GM18526 (cell line): Measurements from ENCODE around the gene DESI1.

ENCODE experiments used
- POLR2A ChIP-seq: IDR thresholded peaks from 3 replicates; pipeline ENCODE4 v1.6.1; 2011; ENCODE audit not compliant: insufficient read length; ENCODE audit errors: extremely low read depth

The DESI1 gene

GRCh38 chr22:41598081-41598480, 22.8 kb downstream of the DESI1 start:
- no peak for TF ChIP-seq POLR2A

- no peak for TF ChIP-seq POLR2A
Measured at GRCh38 chr22:41597635-41597953, 23.2 kb downstream of the DESI1 start.

- TF ChIP-seq POLR2A: no peak
Measured at GRCh38 chr22:41596776-41597634, 23.8 kb downstream of the DESI1 start.

GRCh38 chr22:41595703-41596102, 25.1 kb downstream of the DESI1 start:
- no peak for TF ChIP-seq POLR2A

- TF ChIP-seq POLR2A: peak; percentile 77
Measured at GRCh38 chr22:41589391-41590241, 31.2 kb downstream of the DESI1 start, which contains the start of gene PMM1. PMM1 (minus strand) TSS chr22:41589840; CDS start chr22:41589805, 35 bp downstream.

- TF ChIP-seq POLR2A: no peak
Measured at GRCh38 chr22:41587347-41587723, 33.5 kb downstream of the DESI1 start.

GRCh38 chr22:41585898-41586297, 34.9 kb downstream of the DESI1 start:
- no peak for TF ChIP-seq POLR2A

GRCh38 chr22:41584881-41585280, 36.0 kb downstream of the DESI1 start:
- TF ChIP-seq POLR2A: no peak

- TF ChIP-seq POLR2A: no peak
Measured at GRCh38 chr22:41582694-41583093, 38.1 kb downstream of the DESI1 start.

- no peak for TF ChIP-seq POLR2A
Measured at GRCh38 chr22:41579997-41580355, 40.9 kb downstream of the DESI1 start.

GRCh38 chr22:41579297-41579996, 41.4 kb downstream of the DESI1 start:
- no peak for TF ChIP-seq POLR2A

- no peak for TF ChIP-seq POLR2A
Measured at GRCh38 chr22:41578818-41579217, 42.0 kb downstream of the DESI1 start.

- TF ChIP-seq POLR2A: no peak
Measured at GRCh38 chr22:41578114-41578513, 42.7 kb downstream of the DESI1 start.

- TF ChIP-seq POLR2A: no peak
Measured at GRCh38 chr22:41576877-41577276, 44.0 kb downstream of the DESI1 start.

- TF ChIP-seq POLR2A: no peak
Measured at GRCh38 chr22:41575533-41575932, 45.3 kb downstream of the DESI1 start.
